ENCODE measurements around the gene NRF1.
"Not testable (repeated sequence)": the region's sequence is repeated elsewhere in the genome, so short reads cannot be mapped to it uniquely, and the experiment has no call there.

The NRF1 gene

DNA sequence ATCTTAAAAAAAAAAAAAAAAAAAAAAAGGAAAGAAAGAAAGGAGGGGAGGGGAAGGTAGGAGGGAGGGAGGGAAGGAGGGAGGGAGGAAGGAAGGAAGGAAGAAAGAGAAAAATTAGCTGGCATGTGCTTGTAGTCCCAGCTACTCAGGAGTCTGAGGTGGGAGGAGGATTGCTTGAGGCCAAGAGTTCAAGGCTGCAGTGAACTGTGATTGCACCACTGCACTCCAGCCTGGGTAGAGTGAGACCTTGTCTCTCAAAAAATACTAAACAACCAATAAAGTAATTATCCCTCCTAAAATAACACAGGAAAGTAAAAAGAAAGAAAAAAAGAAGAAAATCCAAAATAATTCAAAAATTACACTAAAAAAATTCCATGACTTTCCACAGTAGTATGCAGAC, 13.8 kb upstream of the NRF1 start:
- no peak overlapping the region for H3K4me3 ChIP-seq (ENCODE audit: low read depth, low read length)
- TF ChIP-seq, protein P1, sequence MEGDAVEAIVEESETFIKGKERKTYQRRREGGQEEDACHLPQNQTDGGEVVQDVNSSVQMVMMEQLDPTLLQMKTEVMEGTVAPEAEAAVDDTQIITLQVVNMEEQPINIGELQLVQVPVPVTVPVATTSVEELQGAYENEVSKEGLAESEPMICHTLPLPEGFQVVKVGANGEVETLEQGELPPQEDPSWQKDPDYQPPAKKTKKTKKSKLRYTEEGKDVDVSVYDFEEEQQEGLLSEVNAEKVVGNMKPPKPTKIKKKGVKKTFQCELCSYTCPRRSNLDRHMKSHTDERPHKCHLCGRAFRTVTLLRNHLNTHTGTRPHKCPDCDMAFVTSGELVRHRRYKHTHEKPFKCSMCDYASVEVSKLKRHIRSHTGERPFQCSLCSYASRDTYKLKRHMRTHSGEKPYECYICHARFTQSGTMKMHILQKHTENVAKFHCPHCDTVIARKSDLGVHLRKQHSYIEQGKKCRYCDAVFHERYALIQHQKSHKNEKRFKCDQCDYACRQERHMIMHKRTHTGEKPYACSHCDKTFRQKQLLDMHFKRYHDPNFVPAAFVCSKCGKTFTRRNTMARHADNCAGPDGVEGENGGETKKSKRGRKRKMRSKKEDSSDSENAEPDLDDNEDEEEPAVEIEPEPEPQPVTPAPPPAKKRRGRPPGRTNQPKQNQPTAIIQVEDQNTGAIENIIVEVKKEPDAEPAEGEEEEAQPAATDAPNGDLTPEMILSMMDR (IDR thresholded peaks at IDR 0.05; ENCODE audit: low read depth, low read length, missing control alignments): no peak
- DNase-seq (ENCODE audit: low read depth): no peak

DNA sequence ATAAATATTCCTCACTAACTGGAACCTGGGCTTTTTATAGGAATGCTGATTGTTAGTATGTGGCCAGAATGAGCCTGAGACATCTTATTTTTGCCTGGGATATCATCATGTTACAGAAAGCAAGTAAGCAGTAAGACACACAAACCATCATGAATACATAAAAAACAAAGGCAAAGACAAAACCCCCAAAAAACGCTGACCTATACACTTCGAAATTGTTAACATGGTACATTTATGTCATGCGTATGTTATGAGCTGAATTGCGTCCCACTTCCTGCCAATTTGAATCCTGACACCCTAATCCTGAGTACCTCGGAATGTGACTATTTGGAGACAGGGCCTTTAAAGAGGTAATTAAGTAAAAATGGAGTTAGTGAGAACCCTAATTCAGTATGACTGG, 12.3 kb upstream of the NRF1 start:
- no peak overlapping the region for H3K4me3 ChIP-seq (ENCODE audit: low read depth, low read length)
- DNase-seq (ENCODE audit: low read depth): no peak
- TF ChIP-seq, protein P1 (IDR thresholded peaks at IDR 0.05; ENCODE audit: low read depth, low read length, missing control alignments): no peak

DNA sequence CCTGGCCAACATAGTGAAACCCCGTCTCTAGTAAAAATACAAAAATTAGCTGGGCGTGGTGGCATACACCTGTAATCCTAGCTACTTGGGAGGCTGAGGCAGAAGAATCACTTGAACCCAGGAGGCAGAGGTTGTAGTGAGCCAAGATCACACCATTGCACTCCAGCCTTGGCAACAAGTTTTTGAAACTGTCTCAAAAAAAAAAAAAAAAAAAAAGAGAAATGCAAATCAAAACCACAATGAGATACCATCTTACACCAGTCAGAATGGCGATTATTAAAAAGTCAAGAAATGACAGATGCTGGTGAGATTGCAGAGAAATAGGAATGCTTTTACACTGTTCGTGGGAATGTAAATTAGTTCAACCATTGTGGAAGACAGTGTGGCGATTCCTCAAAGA, 7.9 kb upstream of the NRF1 start:
- not testable (repeated sequence) for DNase-seq (ENCODE audit: low read depth); H3K4me3 ChIP-seq (ENCODE audit: low read depth, low read length)

DNA sequence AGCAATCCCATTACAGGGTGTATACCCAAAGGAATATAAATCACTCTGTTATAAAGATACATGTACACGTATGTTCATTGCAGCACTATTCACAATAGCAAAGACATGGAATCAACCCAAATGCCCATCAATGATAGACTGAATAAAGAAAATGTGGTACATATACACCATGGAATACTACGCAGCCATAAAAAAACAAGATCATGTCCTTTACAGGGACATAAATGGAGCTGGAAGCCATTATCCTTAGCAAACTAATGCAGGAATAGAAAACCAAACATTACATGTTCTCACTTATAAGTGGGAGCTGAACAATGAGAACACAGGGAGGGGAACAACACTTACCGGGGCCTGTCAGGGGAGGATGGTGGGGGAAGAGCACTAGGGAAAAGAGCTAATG, 7.5 kb upstream of the NRF1 start:
- not testable (repeated sequence) for DNase-seq (ENCODE audit: low read depth); H3K4me3 ChIP-seq (ENCODE audit: low read depth, low read length)

DNA sequence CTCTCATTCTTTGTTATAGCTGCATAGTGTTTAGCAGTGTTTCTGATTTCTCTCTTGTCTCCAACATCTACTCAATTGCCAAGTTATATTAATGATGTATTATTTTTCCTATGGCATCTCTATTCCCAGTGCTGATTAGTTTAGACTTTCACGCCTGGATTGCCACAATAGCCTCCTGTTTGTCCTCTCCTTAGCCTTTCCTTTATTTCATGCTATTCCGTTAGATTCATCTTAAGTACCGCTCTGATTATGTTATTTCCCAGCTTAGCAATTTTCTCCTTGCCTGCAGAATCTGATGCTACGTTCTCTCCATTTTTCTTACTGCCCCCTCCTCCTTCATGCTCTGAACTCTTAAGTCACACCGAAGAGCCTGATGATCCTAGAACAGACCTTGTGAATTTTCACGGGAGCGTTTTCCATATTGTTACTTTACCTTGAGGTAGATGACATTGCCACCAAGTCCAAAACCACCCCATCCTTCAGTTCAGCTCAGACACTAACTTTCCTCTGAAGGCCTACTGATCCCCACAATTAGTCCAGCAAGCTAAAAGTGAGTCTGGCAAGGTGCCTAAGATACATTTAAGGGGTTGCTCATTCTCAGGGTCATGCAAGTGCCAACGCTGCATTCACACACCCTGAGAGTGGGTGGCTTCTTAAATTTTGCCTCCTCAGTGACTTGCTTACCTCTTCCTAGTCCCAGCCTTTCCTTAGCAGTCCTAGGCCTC, 6.6 kb upstream of the NRF1 start:
- TF ChIP-seq, protein P1 (IDR thresholded peaks at IDR 0.05; ENCODE audit: low read depth, low read length, missing control alignments): no peak
- H3K4me3 ChIP-seq (ENCODE audit: low read depth, low read length): no peak overlapping the region
- no peak for DNase-seq (ENCODE audit: low read depth)

DNA sequence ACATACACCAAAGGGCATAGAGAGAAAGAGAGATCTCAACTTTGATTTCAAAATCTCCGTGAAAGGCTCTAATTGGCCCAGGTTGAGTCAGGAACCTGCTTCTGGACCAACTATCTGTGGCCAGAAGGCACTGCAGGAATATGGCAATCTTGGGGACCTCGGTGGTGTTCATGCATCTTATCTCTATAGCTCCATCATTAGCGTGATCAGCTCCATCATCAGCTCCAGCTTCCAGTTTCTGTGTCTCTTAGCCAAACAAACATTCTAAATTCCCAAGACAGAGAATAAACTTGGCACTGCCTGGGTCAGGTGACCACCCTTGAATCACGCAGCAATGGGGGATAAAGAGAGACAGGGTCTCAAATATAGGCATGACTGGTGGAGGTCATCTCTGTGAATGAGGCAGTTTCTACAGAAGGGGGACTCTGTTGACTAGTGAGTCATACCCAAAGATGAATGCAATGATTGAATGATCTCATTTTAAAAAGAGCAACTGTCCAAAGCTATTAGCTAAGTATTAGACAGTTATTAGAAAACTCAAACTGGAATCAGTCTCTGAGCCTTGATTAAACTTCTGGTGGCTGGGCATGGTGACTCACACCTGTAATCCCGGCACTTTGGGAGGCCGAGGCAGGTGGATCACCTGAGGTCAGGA, 5.4 kb upstream of the NRF1 start:
- no peak for DNase-seq (ENCODE audit: low read depth)
- TF ChIP-seq, protein P1 (IDR thresholded peaks at IDR 0.05; ENCODE audit: low read depth, low read length, missing control alignments): no peak
- H3K4me3 ChIP-seq (ENCODE audit: low read depth, low read length): no peak overlapping the region

- TF ChIP-seq, protein P1 (IDR thresholded peaks at IDR 0.05; ENCODE audit: low read depth, low read length, missing control alignments): no peak
- DNase-seq (ENCODE audit: low read depth): no peak
- no peak overlapping the region for H3K4me3 ChIP-seq (ENCODE audit: low read depth, low read length)
Observed at GRCh38 chr7:129606803-129607202, 4.7 kb upstream of the NRF1 start.

GRCh38 chr7:129607471-129608120, 3.9 kb upstream of the NRF1 start:
- TF ChIP-seq, protein P1 (IDR thresholded peaks at IDR 0.05; ENCODE audit: low read depth, low read length, missing control alignments): peak; percentile 69
- H3K4me3 ChIP-seq (ENCODE audit: low read depth, low read length): no peak overlapping the region
- no peak for DNase-seq (ENCODE audit: low read depth)

Measured in GM12864 (cell line).